K562 (cell line): ENCODE data around the gene SDHAF4. TPM values are rescaled to one million over a fixed set of nuclear protein-coding genes. Genes with fewer than 3 reads are reported as not detected.

Experiments
- ARID3B ChIP-seq: fragments of 250-450 bp; sonication (Bioruptor Pico); IDR thresholded peaks from 2 replicates; pipeline ENCODE4 v1.4.0; 2020; ENCODE audit warnings: borderline replicate concordance
- ATF3 ChIP-seq, 2 experiments: fragments of 450-650 bp in 1 of 2; sonication (generic) in 1 of 2; formaldehyde crosslinking in 1 of 2; IDR thresholded peaks in 1 of 2; conservative IDR thresholded peaks in 1 of 2; 2 replicates each; pipeline versions ENCODE4 v1.6.1 to v1.8.1; 2016 to 2023; ENCODE audit warnings: mild to moderate bottlenecking in 2 of 2, moderate library complexity in 2 of 2, inconsistent platforms in 1 of 2, missing genetic modification reagents in 1 of 2
- GATA2 ChIP-seq: sonication (generic); formaldehyde crosslinking; IDR thresholded peaks from 2 replicates; pipeline ENCODE4 v1.4.0; 2020; ENCODE audit warnings: mild to moderate bottlenecking, missing genetic modification reagents
- KLF16 ChIP-seq: IDR thresholded peaks from 2 replicates; pipeline ENCODE4 v1.6.1; 2016; ENCODE audit warnings: antibody characterized with exemption
- MTA1 ChIP-seq: fragments of 450-650 bp; IDR thresholded peaks from 2 replicates; pipeline ENCODE4 v1.6.1; 2017; ENCODE audit warnings: borderline replicate concordance
- NR2F6 ChIP-seq: fragments of 450-650 bp; formaldehyde crosslinking; IDR thresholded peaks from 2 replicates; pipeline ENCODE4 v1.4.0; 2020; ENCODE audit warnings: mild to moderate bottlenecking
- POLR2G ChIP-seq: fragments of 200-400 bp; formaldehyde crosslinking; IDR thresholded peaks from 2 replicates; pipeline ENCODE4 v1.6.1; 2017; ENCODE audit warnings: low read depth, mild to moderate bottlenecking, antibody characterized with exemption, low read length, moderate library complexity
- RHOXF2B ChIP-seq: fragments of 250-450 bp; sonication (Bioruptor Pico); conservative IDR thresholded peaks from 2 replicates; pipeline ENCODE4 v1.5.1; 2021
- SP1 ChIP-seq: sonication (generic); formaldehyde crosslinking; IDR thresholded peaks from 2 replicates; pipeline ENCODE4 v1.8.1; 2022; ENCODE audit warnings: mild to moderate bottlenecking, missing genetic modification reagents
- SRSF3 ChIP-seq: fragments of 200-400 bp; formaldehyde crosslinking; IDR thresholded peaks from 2 replicates; pipeline ENCODE4 v1.6.1; 2016; ENCODE audit warnings: mild to moderate bottlenecking, low read length, moderate library complexity; ENCODE audit not compliant: insufficient read depth
- ZBTB11 ChIP-seq, 3 experiments: fragments of 200-800 bp in 1 of 3; fragments of 250-450 bp in 1 of 3; fragments of 450-650 bp in 1 of 3; sonication (Bioruptor Pico) in 1 of 3; sonication (Bioruptor generic) in 1 of 3; formaldehyde crosslinking in 1 of 3; IDR thresholded peaks; 2 replicates each; pipeline versions ENCODE4 v1.6.1 to v1.8.0; 2016 to 2022; ENCODE audit warnings: mild to moderate bottlenecking in 2 of 3, missing genetic modification characterization in 2 of 3, missing compliant biosample characterization in 1 of 3, moderate library complexity in 1 of 3
- ZBTB26 ChIP-seq: fragments of 450-650 bp; formaldehyde crosslinking; IDR thresholded peaks from 2 replicates; pipeline ENCODE4 v1.4.0; 2022; ENCODE audit warnings: missing genetic modification characterization
- ZC3H4 ChIP-seq: sonication (generic); formaldehyde crosslinking; IDR thresholded peaks from 2 replicates; pipeline ENCODE4 v1.9.0; 2021; ENCODE audit warnings: missing genetic modification reagents, borderline replicate concordance
- ZNF224 ChIP-seq: sonication (generic); formaldehyde crosslinking; IDR thresholded peaks from 2 replicates; pipeline ENCODE4 v1.8.0; 2022; ENCODE audit warnings: mild to moderate bottlenecking, missing genetic modification reagents
- ZNF707 ChIP-seq: fragments of 250-450 bp; sonication (Bioruptor Pico); conservative IDR thresholded peaks from 2 replicates; pipeline ENCODE4 v1.8.0; 2022; ENCODE audit warnings: inconsistent platforms, mild to moderate bottlenecking, moderate library complexity
- ZZZ3 ChIP-seq: fragments of 450-650 bp; IDR thresholded peaks from 2 replicates; pipeline ENCODE4 v1.6.1; 2016; ENCODE audit warnings: antibody characterized with exemption, mild to moderate bottlenecking, moderate library complexity
- polyA plus RNA-seq, 8 experiments: library from polyadenylated mRNA; depleted of rRNA in 4 of 8; stranded (reverse) in 5 of 8; unstranded in 3 of 8; fragments of >200 nt; fragmentation: Nextera tagmentation in 2 of 8; fragmentation: Illumina TruSeq in 1 of 8; extraction: Ambion mirVana in 2 of 8; extraction: Trizol in 1 of 8; gene quantifications; 2 replicates each; pipeline versions ENCODE4 v1.2.1 to v1.2.3, GENCODE V29; 2011 to 2014; ENCODE audit warnings: inconsistent platforms in 1 of 8, missing spikeins in 1 of 8
- total RNA-seq, 7 experiments: library from RNA; depleted of rRNA in 6 of 7; stranded (reverse); fragments of >200 nt in 6 of 7; fragmentation: Illumina TruSeq in 2 of 7; extraction: Trizol in 2 of 7; gene quantifications; 2 replicates each; pipeline versions ENCODE4 v1.2.1 to v1.2.3, GENCODE V29; 2011 to 2021; ENCODE audit warnings: low replicate concordance in 1 of 7

Gene SDHAF4
- total and polyA plus RNA-seq, 9 of the 15 experiments (the other 6 are each of a cell fraction or from before 2014, with no cell fraction given) = 3.5 to 12.0 (median 6.2) TPM

GRCh38 chr6:70566751-70567382 lies at the start of gene SDHAF4 (continued):
- no peak; the same call in 1 of the 2 replicates for TF ChIP-seq SP1 (CRISPR knock-in tag)
- no peak for TF ChIP-seq ARID3B (CRISPR knock-in tag)
- no peak for TF ChIP-seq SRSF3
- no peak for TF ChIP-seq ZNF707
- TF ChIP-seq KLF16 = no peak
- no peak for TF ChIP-seq MTA1
- no peak for TF ChIP-seq ATF3 (IDR thresholded peaks at IDR 0.05)
- no peak for TF ChIP-seq ATF3 (CRISPR knock-in tag; conservative IDR thresholded peaks at IDR 0.05)
- TF ChIP-seq POLR2G = peak; percentile 97
- TF ChIP-seq ZZZ3 = no peak
- TF ChIP-seq ZC3H4 = no peak
- no peak for TF ChIP-seq ZBTB26 (CRISPR knock-in tag)
- no peak for TF ChIP-seq GATA2 (CRISPR knock-in tag)
- peak in 1 of 3 experiments; percentile 79; a peak in 3 of 6 replicates for TF ChIP-seq ZBTB11 (CRISPR knock-in tag; IDR thresholded peaks at IDR 0.05)
- no peak for TF ChIP-seq NR2F6 (CRISPR knock-in tag)
- TF ChIP-seq ZNF224 (CRISPR knock-in tag) = peak; percentile 31; the same call in 1 of the 2 replicates
- no peak for TF ChIP-seq RHOXF2B
